HTR-8/SVneo (cell line): ENCODE results near the gene JPH4.

Experiments
- DNase-seq: peaks from one replicate; pipeline ENCODE4 v3.0.0; 2011; ENCODE audit warnings: low spot score, mixed read lengths; ENCODE audit not compliant: insufficient read length
- FAIRE-seq: peaks from 2 replicates; lab custom pipeline; 2011; peaks lifted over from hg19 to GRCh38; lab: Jason Lieb, UNC

The JPH4 gene

GRCh38 chr14:23536494-23536893 is 42.1 kb downstream of the JPH4 start:
- FAIRE-seq (no peak), DNase-seq (no peak)

GRCh38 chr14:23535943-23536342 is 42.6 kb downstream of the JPH4 start:
- DNase-seq (no peak), FAIRE-seq (no peak)

GRCh38 chr14:23533652-23534435 is 44.7 kb downstream of the JPH4 start:
- DNase-seq: no peak
- FAIRE-seq: no peak

GRCh38 chr14:23532658-23533057 is 45.9 kb downstream of the JPH4 start:
- DNase-seq (no peak), FAIRE-seq (no peak)

GRCh38 chr14:23531391-23531790 is 47.2 kb downstream of the JPH4 start:
- FAIRE-seq (no peak), DNase-seq (no peak)

- no peak for FAIRE-seq
- no peak for DNase-seq
Measured at GRCh38 chr14:23530375-23531055, 48.1 kb downstream of the JPH4 start.

GRCh38 chr14:23529016-23529415 is 49.6 kb downstream of the JPH4 start:
- FAIRE-seq: no peak
- DNase-seq: no peak

- FAIRE-seq (no peak), DNase-seq (no peak)
Measured at GRCh38 chr14:23528555-23528954, 50.0 kb downstream of the JPH4 start.

- DNase-seq (no peak), FAIRE-seq (no peak)
Measured at GRCh38 chr14:23525611-23526010, 53.0 kb downstream of the JPH4 start.

- DNase-seq (no peak), FAIRE-seq (no peak)
Measured at GRCh38 chr14:23524954-23525353, 53.6 kb downstream of the JPH4 start.

- no peak for DNase-seq
- FAIRE-seq: no peak
Measured at GRCh38 chr14:23523229-23524016, 55.2 kb downstream of the JPH4 start.

- FAIRE-seq: no peak
Measured at GRCh38 chr14:23522643-23523198, 55.9 kb downstream of the JPH4 start.

GRCh38 chr14:23521785-23522640 is 56.6 kb downstream of the JPH4 start:
- no peak for DNase-seq
- FAIRE-seq: no peak

More at GRCh38 chr14:23522643-23523198, 55.9 kb downstream of the JPH4 start:
- DNase-seq: no peak

- DNase-seq (no peak), FAIRE-seq (no peak)
Measured at GRCh38 chr14:23520899-23521533, 57.6 kb downstream of the JPH4 start.

- DNase-seq (no peak), FAIRE-seq (no peak)
Measured at GRCh38 chr14:23518709-23519108, 59.9 kb downstream of the JPH4 start.
